Measurements from ENCODE around the gene AIG1.

AIG1 gene

GRCh38 chr6:143370812-143371370 is 310.2 kb downstream of the AIG1 start:
- no peak for TF ChIP-seq CTCF (conservative IDR thresholded peaks at IDR 0.05; ENCODE audit: low read depth, low read length)
- no peak for DNase-seq (ENCODE audit: low read depth)
- H3K4me3 ChIP-seq (ENCODE audit: low read depth, low read length) = no peak overlapping the region

- no peak for DNase-seq (ENCODE audit: low read depth)
- H3K4me3 ChIP-seq (ENCODE audit: low read depth, low read length) = no peak overlapping the region
- TF ChIP-seq CTCF (conservative IDR thresholded peaks at IDR 0.05; ENCODE audit: low read depth, low read length) = no peak
Observed at GRCh38 chr6:143372199-143372882, 311.7 kb downstream of the AIG1 start.

- no peak overlapping the region for H3K4me3 ChIP-seq (ENCODE audit: low read depth, low read length)
- DNase-seq (ENCODE audit: low read depth) = no peak
- no peak for TF ChIP-seq CTCF (conservative IDR thresholded peaks at IDR 0.05; ENCODE audit: low read depth, low read length)
Observed at GRCh38 chr6:143374014-143374413, 313.3 kb downstream of the AIG1 start.

- DNase-seq (ENCODE audit: low read depth) = no peak
- no peak for TF ChIP-seq CTCF (conservative IDR thresholded peaks at IDR 0.05; ENCODE audit: low read depth, low read length)
Observed at GRCh38 chr6:143375022-143375585, 314.4 kb downstream of the AIG1 start.

GRCh38 chr6:143376375-143376774 is 315.7 kb downstream of the AIG1 start:
- DNase-seq (ENCODE audit: low read depth) = no peak
- TF ChIP-seq CTCF (conservative IDR thresholded peaks at IDR 0.05; ENCODE audit: low read depth, low read length) = no peak
- no peak overlapping the region for H3K4me3 ChIP-seq (ENCODE audit: low read depth, low read length)

More at GRCh38 chr6:143375022-143375585, 314.4 kb downstream of the AIG1 start:
- H3K4me3 ChIP-seq (ENCODE audit: low read depth, low read length) = no peak overlapping the region

- no peak for TF ChIP-seq CTCF (conservative IDR thresholded peaks at IDR 0.05; ENCODE audit: low read depth, low read length)
- DNase-seq (ENCODE audit: low read depth) = no peak
- H3K4me3 ChIP-seq (ENCODE audit: low read depth, low read length) = no peak overlapping the region
Observed at GRCh38 chr6:143376861-143377260, 316.2 kb downstream of the AIG1 start.

GRCh38 chr6:143385636-143386035 is 324.9 kb downstream of the AIG1 start:
- TF ChIP-seq CTCF (conservative IDR thresholded peaks at IDR 0.05; ENCODE audit: low read depth, low read length) = no peak
- DNase-seq (ENCODE audit: low read depth) = no peak
- H3K4me3 ChIP-seq (ENCODE audit: low read depth, low read length) = no peak overlapping the region

Measured in choroid plexus epithelial cell (primary cell).